H1 (cell line): ENCODE data around the gene SECISBP2L. TPM values are rescaled to one million over a fixed set of nuclear protein-coding genes. Genes with fewer than 3 reads are reported as not detected.

Experiments
- CTCF ChIA-PET: fragments of 300-600 bp; sonication (Branson Sonifier 250); formaldehyde crosslinking; loops from one replicate; lab custom pipeline; 2021; ENCODE audit not compliant: partially characterized antibody; lab: Charles Lee
- POLR2A ChIA-PET: fragments of 300-600 bp; sonication (Branson Sonifier 250); formaldehyde crosslinking; loops from one replicate; lab custom pipeline; 2021; ENCODE audit warnings: inconsistent platforms; ENCODE audit not compliant: partially characterized antibody; lab: Charles Lee
- DNase-seq, 2 experiments: peaks; one replicate each; pipeline versions ENCODE4 v3.0.0 to v3.0.0-alpha.2; 2010 to 2022; ENCODE audit warnings: low spot score in 2 of 2, low read depth in 1 of 2, mixed read lengths in 1 of 2
- FAIRE-seq: peaks from 2 replicates; lab custom pipeline; 2011; peaks lifted over from hg19 to GRCh38; lab: Jason Lieb, UNC
- H2AFZ ChIP-seq: 2 replicates; pipeline ENCODE4 v1.8.1; 2012; ENCODE audit warnings: low read length, inconsistent platforms
- H2AK5ac ChIP-seq: 2 replicates; pipeline ENCODE4 v1.6.1; 2013; ENCODE audit warnings: low read depth, low read length
- H2BK120ac ChIP-seq: replicated peaks from 2 replicates; pipeline ENCODE3; 2013; ENCODE audit warnings: low read depth, low read length, inconsistent platforms
- H2BK12ac ChIP-seq: 2 replicates; pipeline ENCODE4 v1.6.1; 2013; ENCODE audit warnings: low read depth, low read length
- H2BK15ac ChIP-seq: 2 replicates; pipeline ENCODE4 v1.6.1; 2013; ENCODE audit warnings: low read length
- H2BK20ac ChIP-seq: 2 replicates; pipeline ENCODE4 v1.6.1; 2013; ENCODE audit warnings: low read length
- H2BK5ac ChIP-seq: 2 replicates; pipeline ENCODE4 v1.6.1; 2013; ENCODE audit warnings: low read depth, low read length
- H3K14ac ChIP-seq: 2 replicates; pipeline ENCODE4 v1.6.1; 2013; ENCODE audit warnings: inconsistent platforms; ENCODE audit not compliant: insufficient read length
- H3K18ac ChIP-seq: 2 replicates; pipeline ENCODE4 v1.6.1; 2013; ENCODE audit warnings: low read length; ENCODE audit errors: extremely low read depth
- H3K23ac ChIP-seq: 2 replicates; pipeline ENCODE4 v1.6.1; 2013; ENCODE audit warnings: inconsistent platforms; ENCODE audit not compliant: insufficient read length
- H3K23me2 ChIP-seq: 2 replicates; pipeline ENCODE4 v1.6.1; 2013; ENCODE audit warnings: low read depth, low read length
- H3K27ac ChIP-seq: 2 replicates; pipeline ENCODE4 v1.6.1; 2011; ENCODE audit warnings: low read depth, low read length, inconsistent platforms
- H3K27me3 ChIP-seq, 4 experiments: replicated peaks in 1 of 4; 1 replicate in 1 of 4; 2 replicates in 3 of 4; pipeline versions ENCODE4 v1.6.1 to v1.8.1; 2011 to 2013; ENCODE audit warnings: low read length in 3 of 4, mild to moderate bottlenecking in 3 of 4, inconsistent platforms in 2 of 4, mixed read lengths in 2 of 4, moderate library complexity in 1 of 4; ENCODE audit not compliant: control insufficient read depth in 3 of 4, insufficient read depth in 3 of 4; ENCODE audit errors: extremely low read depth in 1 of 4
- H3K36me3 ChIP-seq, 4 experiments: 2 replicates each; pipeline versions ENCODE4 v1.6.1 to v1.8.1; 2011 to 2013; ENCODE audit warnings: mild to moderate bottlenecking in 4 of 4, low read length in 3 of 4, moderate library complexity in 2 of 4, control low read depth in 1 of 4, inconsistent platforms in 1 of 4; ENCODE audit not compliant: insufficient read depth in 4 of 4, control insufficient read depth in 2 of 4
- H3K4ac ChIP-seq: replicated peaks from 2 replicates; pipeline ENCODE3; 2013; ENCODE audit warnings: low read length, low read depth, mixed read lengths, inconsistent platforms; ENCODE audit not compliant: insufficient read length
- H3K4me1 ChIP-seq, 4 experiments: replicated peaks in 1 of 4; 1 replicate in 1 of 4; 2 replicates in 3 of 4; pipeline versions ENCODE4 v1.6.1 to v1.8.1; 2011 to 2013; ENCODE audit warnings: low read length in 3 of 4, inconsistent platforms in 2 of 4, mixed read lengths in 1 of 4; ENCODE audit not compliant: insufficient read depth in 4 of 4, control insufficient read depth in 3 of 4
- H3K4me2 ChIP-seq, 2 experiments: 2 replicates each; pipeline versions ENCODE4 v1.6.1 to v1.8.1; 2011 to 2013; ENCODE audit warnings: low read depth in 2 of 2, low read length in 2 of 2, control low read depth in 1 of 2, inconsistent platforms in 1 of 2, mild to moderate bottlenecking in 1 of 2; ENCODE audit not compliant: insufficient read depth in 1 of 2
- H3K4me3 ChIP-seq, 4 experiments: fragments of 200-600, 300-600 bp in 1 of 4; sonication (generic), shearing (Covaris generic), sonication (Bioruptor Twin) in 1 of 4; 2 replicates each; pipeline versions ENCODE4 v1.5.1 to v1.8.1; 2011 to 2016; ENCODE audit warnings: low read length in 4 of 4, low read depth in 3 of 4, control low read depth in 2 of 4, inconsistent platforms in 2 of 4, mild to moderate bottlenecking in 2 of 4, mixed read lengths in 1 of 4, moderate library complexity in 1 of 4; ENCODE audit not compliant: insufficient read depth in 2 of 4; ENCODE audit errors: extremely low read depth in 1 of 4
- H3K56ac ChIP-seq: replicated peaks from 2 replicates; pipeline ENCODE3; 2013; ENCODE audit warnings: low read depth, mild to moderate bottlenecking, mixed read lengths, low read length, inconsistent platforms; ENCODE audit not compliant: insufficient read length
- H3K79me1 ChIP-seq: 2 replicates; pipeline ENCODE4 v1.6.1; 2013; ENCODE audit warnings: low read depth, low read length, control low read depth
- H3K79me2 ChIP-seq, 2 experiments: 2 replicates each; pipeline versions ENCODE4 v1.6.1 to v1.8.1; 2012 to 2013; ENCODE audit warnings: low read length in 2 of 2, mild to moderate bottlenecking in 2 of 2, inconsistent platforms in 1 of 2; ENCODE audit not compliant: insufficient read depth in 2 of 2, control insufficient read depth in 1 of 2
- H3K9ac ChIP-seq, 4 experiments: replicated peaks in 1 of 4; 1 replicate in 1 of 4; 2 replicates in 3 of 4; pipeline versions ENCODE4 v1.6.1 to v1.8.1; 2011 to 2013; ENCODE audit warnings: low read depth in 3 of 4, low read length in 3 of 4, control low read depth in 2 of 4, mild to moderate bottlenecking in 2 of 4, moderate library complexity in 2 of 4, inconsistent platforms in 1 of 4; ENCODE audit errors: extremely low read depth in 1 of 4
- H3K9me3 ChIP-seq, 2 experiments: 2 replicates each; pipeline versions ENCODE4 v1.6.1 to v1.8.1; 2012 to 2013; ENCODE audit warnings: mild to moderate bottlenecking in 2 of 2, moderate library complexity in 2 of 2, control low read depth in 1 of 2, inconsistent platforms in 1 of 2, low read depth in 1 of 2, low read length in 1 of 2, mixed read lengths in 1 of 2; ENCODE audit not compliant: insufficient read depth in 2 of 2
- H4K20me1 ChIP-seq, 2 experiments: replicated peaks in 1 of 2; 2 replicates each; pipeline versions ENCODE3 to v1.8.1; 2011 to 2013; ENCODE audit warnings: inconsistent platforms in 2 of 2, low read length in 2 of 2, mild to moderate bottlenecking in 1 of 2; ENCODE audit not compliant: insufficient read depth in 2 of 2, control insufficient read depth in 1 of 2
- H4K5ac ChIP-seq: 2 replicates; pipeline ENCODE4 v1.6.1; 2013; ENCODE audit warnings: low read length, low read depth, mixed read lengths, inconsistent platforms; ENCODE audit not compliant: insufficient read length
- H4K8ac ChIP-seq: 2 replicates; pipeline ENCODE4 v1.8.0; 2013; ENCODE audit warnings: mild to moderate bottlenecking, moderate library complexity, low read length, inconsistent platforms; ENCODE audit not compliant: insufficient read depth; ENCODE audit errors: extremely low read depth
- H4K91ac ChIP-seq: replicated peaks from 2 replicates; pipeline ENCODE3; 2013; ENCODE audit warnings: low read length, mixed read lengths, inconsistent platforms; ENCODE audit not compliant: insufficient read length
- POLR2A ChIP-seq, 2 experiments: IDR thresholded peaks; 1 replicate in 1 of 2; 2 replicates in 1 of 2; pipeline ENCODE4 v1.6.1; 2011; ENCODE audit warnings: low read depth in 2 of 2, low read length in 2 of 2, mild to moderate bottlenecking in 2 of 2; ENCODE audit errors: control extremely low read depth in 1 of 2
- POU5F1 ChIP-seq: IDR thresholded peaks from 2 replicates; pipeline ENCODE4 v1.6.1; 2011; ENCODE audit warnings: low read depth, mild to moderate bottlenecking, low read length, moderate library complexity
- RBBP5 ChIP-seq: IDR thresholded peaks from 2 replicates; pipeline ENCODE4 v1.7.1; 2012; ENCODE audit warnings: low read depth, mild to moderate bottlenecking, inconsistent platforms, low read length, moderate library complexity, borderline replicate concordance
- TBP ChIP-seq: IDR thresholded peaks from 2 replicates; pipeline ENCODE4 v1.6.1; 2011; ENCODE audit warnings: low read depth, low read length, improper control_type of control experiment
- TEAD4 ChIP-seq: IDR thresholded peaks from 2 replicates; pipeline ENCODE4 v1.6.1; 2012; ENCODE audit warnings: low read depth, low read length, inconsistent platforms, mixed read lengths
- WGBS, 2 experiments: shearing (Covaris generic) in 1 of 2; methylation state at CpG; one replicate each; pipeline versions ENCODE4 v1.1.6 to v1.1.7; 2013 to 2015; ENCODE audit warnings: low lambda C conversion rate in 2 of 2, mixed read lengths in 2 of 2, inconsistent platforms in 1 of 2, low coverage in 1 of 2, missing lambda C conversion rate in 1 of 2; ENCODE audit not compliant: insufficient replicate concordance in 2 of 2, insufficient coverage in 1 of 2, insufficient read length in 1 of 2; ENCODE audit errors: extremely low coverage in 1 of 2, missing lambda C conversion rate in 1 of 2; 5-methylcytosine and 5-hydroxymethylcytosine counted together
- polyA plus RNA-seq, 7 experiments: library from polyadenylated mRNA; depleted of rRNA in 3 of 7; stranded (reverse) in 5 of 7; unstranded in 2 of 7; fragments of >200 nt in 5 of 7; fragments of 200-250 nt in 2 of 7; gene quantifications; 1 replicate in 5 of 7; 2 replicates in 1 of 7; 4 replicates in 1 of 7; pipeline versions ENCODE4 v1.2.1 to v1.2.3, GENCODE V29; 2011 to 2013; ENCODE audit warnings: missing spikeins in 2 of 7, mixed read lengths in 2 of 7
- total RNA-seq: library from RNA; stranded (reverse); fragmentation: NEBNext Ultra II Directional; extraction: Animal tissue kit (Norgen Biotek cat#: 25700); gene quantifications from 2 replicates; pipeline ENCODE4 v1.2.1, GENCODE V29; 2021
- TF ChIP-seq, protein P1 (sequence below), 3 experiments: IDR thresholded peaks; 1 replicate in 2 of 3; 2 replicates in 1 of 3; pipeline versions ENCODE4 v1.5.1 to v1.6.1; 2011; ENCODE audit warnings: low read length in 3 of 3, mild to moderate bottlenecking in 3 of 3, inconsistent platforms in 2 of 3, low read depth in 1 of 3, moderate library complexity in 1 of 3; ENCODE audit not compliant: insufficient read depth in 1 of 3; ENCODE audit errors: control extremely low read depth in 1 of 3
- TF ChIP-seq, protein P2 (sequence below): IDR thresholded peaks from 2 replicates; pipeline ENCODE4 v1.6.1; 2012; ENCODE audit warnings: inconsistent platforms

The SECISBP2L gene
- total and polyA plus RNA-seq, 2 of the 8 experiments (the other 6 are each of a cell fraction or from before 2014, with no cell fraction given) = 7.6 to 22.8 TPM

DNA sequence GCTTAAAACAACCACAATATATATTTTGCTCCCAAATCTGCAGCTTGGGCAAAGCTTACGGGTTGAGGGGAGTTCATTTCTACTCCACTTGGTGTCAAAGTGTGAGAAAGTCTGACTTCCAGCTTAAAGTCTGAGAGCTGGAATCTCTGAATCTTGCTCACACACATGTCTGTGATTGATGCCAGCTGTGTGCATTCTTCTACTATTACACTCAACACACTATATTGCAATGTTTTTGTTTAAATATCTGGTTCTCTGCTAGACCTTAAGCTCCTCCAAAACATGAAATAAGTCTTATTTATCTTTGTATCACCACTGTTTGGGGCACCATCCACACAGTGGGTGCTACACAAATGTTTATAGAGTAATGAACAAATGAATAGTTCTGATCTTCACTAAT, 36.7 kb upstream of the SECISBP2L start:
- H2BK20ac ChIP-seq = no peak overlapping the region
- H4K91ac ChIP-seq = no peak overlapping the region
- H3K4me2 ChIP-seq = no peak overlapping the region
- H3K4me1 ChIP-seq = no peaks in the 10 kb centered on the region
- no peak overlapping the region for H4K5ac ChIP-seq
- H3K9ac ChIP-seq = no peak overlapping the region
- WGBS, 2 experiments = 81% methylated on average over 1 of the region's 1 CpG; no CpG with 5 or more reads in 1 of the 2 experiments
- H3K36me3 ChIP-seq = no peaks in the 10 kb centered on the region
- H2BK120ac ChIP-seq = no peak overlapping the region
- H2BK5ac ChIP-seq = no peak overlapping the region
- no peak overlapping the region for H3K56ac ChIP-seq
- H3K18ac ChIP-seq = no peak overlapping the region
- H3K4me3 ChIP-seq = no peak overlapping the region
- H3K23ac ChIP-seq = no peak overlapping the region
- H2AFZ ChIP-seq = no peak overlapping the region
- FAIRE-seq = no peak
- no peak overlapping the region for H4K8ac ChIP-seq
- H2BK15ac ChIP-seq = no peak overlapping the region
- no peaks in the 10 kb centered on the region for H4K20me1 ChIP-seq
- H3K14ac ChIP-seq = no peak overlapping the region
- H3K23me2 ChIP-seq = no peaks in the 10 kb centered on the region; the same call in 1 of the 2 replicates
- H2AK5ac ChIP-seq = no peak overlapping the region
- H3K4ac ChIP-seq = no peak overlapping the region
- no peak overlapping the region for H3K27ac ChIP-seq
- POLR2A ChIA-PET = interaction anchor here (0.8 to 0.9 kb wide), 2 partner anchors 24 to 1273 kb away, joined by 3 to 5 read pairs; no protein-coding TSS in a partner anchor
- no peaks in the 10 kb centered on the region for H3K9me3 ChIP-seq
- CTCF ChIA-PET = interaction anchor here (0.6 to 1.5 kb wide), 6 partner anchors 10 to 1035 kb away, joined by 3 to 6 read pairs (median 4); partner anchors contain the start of gene SECISBP2L
- no peaks in the 10 kb centered on the region for H3K79me1 ChIP-seq
- no peak for DNase-seq
- no peaks in the 10 kb centered on the region for H3K27me3 ChIP-seq
- H3K79me2 ChIP-seq = no peaks in the 10 kb centered on the region
- no peak overlapping the region for H2BK12ac ChIP-seq
- TF ChIP-seq RBBP5 = no peak
- TF ChIP-seq, protein P1, sequence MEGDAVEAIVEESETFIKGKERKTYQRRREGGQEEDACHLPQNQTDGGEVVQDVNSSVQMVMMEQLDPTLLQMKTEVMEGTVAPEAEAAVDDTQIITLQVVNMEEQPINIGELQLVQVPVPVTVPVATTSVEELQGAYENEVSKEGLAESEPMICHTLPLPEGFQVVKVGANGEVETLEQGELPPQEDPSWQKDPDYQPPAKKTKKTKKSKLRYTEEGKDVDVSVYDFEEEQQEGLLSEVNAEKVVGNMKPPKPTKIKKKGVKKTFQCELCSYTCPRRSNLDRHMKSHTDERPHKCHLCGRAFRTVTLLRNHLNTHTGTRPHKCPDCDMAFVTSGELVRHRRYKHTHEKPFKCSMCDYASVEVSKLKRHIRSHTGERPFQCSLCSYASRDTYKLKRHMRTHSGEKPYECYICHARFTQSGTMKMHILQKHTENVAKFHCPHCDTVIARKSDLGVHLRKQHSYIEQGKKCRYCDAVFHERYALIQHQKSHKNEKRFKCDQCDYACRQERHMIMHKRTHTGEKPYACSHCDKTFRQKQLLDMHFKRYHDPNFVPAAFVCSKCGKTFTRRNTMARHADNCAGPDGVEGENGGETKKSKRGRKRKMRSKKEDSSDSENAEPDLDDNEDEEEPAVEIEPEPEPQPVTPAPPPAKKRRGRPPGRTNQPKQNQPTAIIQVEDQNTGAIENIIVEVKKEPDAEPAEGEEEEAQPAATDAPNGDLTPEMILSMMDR (IDR thresholded peaks at IDR 0.05; ENCODE audit: control extremely low read depth in 1 of 3, insufficient read depth in 1 of 3, low read depth in 1 of 3, low read length in 3 of 3) = no peak
- no peak for TF ChIP-seq TBP
- TF ChIP-seq, protein P2, sequence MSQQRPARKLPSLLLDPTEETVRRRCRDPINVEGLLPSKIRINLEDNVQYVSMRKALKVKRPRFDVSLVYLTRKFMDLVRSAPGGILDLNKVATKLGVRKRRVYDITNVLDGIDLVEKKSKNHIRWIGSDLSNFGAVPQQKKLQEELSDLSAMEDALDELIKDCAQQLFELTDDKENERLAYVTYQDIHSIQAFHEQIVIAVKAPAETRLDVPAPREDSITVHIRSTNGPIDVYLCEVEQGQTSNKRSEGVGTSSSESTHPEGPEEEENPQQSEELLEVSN = no peak
- no peak for TF ChIP-seq TEAD4
- TF ChIP-seq POU5F1 = no peak
- TF ChIP-seq POLR2A (IDR thresholded peaks at IDR 0.05; ENCODE audit: control extremely low read depth in 1 of 2, low read depth in 2 of 2, low read length in 2 of 2) = no peak
